Nephron (organoid): ENCODE measurements around the gene DGKZ.

ENCODE experiments used
- H3K27ac Mint-ChIP-seq, 3 experiments: 2 replicates each; pipeline ENCODE4 v1.8.0; 2020; ENCODE audit warnings: mixed read lengths in 3 of 3, mild to moderate bottlenecking in 2 of 3, moderate library complexity in 1 of 3
- H3K27me3 Mint-ChIP-seq: 2 replicates; pipeline ENCODE4 v1.8.0; 2021; ENCODE audit warnings: low read depth, mild to moderate bottlenecking, moderate library complexity, mixed read lengths
- H3K36me3 Mint-ChIP-seq: 2 replicates; pipeline ENCODE4 v1.8.0; 2020; ENCODE audit warnings: low read depth, mixed read lengths
- H3K4me1 Mint-ChIP-seq: 2 replicates; pipeline ENCODE4 v1.8.0; 2020; ENCODE audit warnings: mixed read lengths
- H3K4me3 Mint-ChIP-seq, 3 experiments: 2 replicates each; pipeline ENCODE4 v1.8.0; 2020; ENCODE audit warnings: mild to moderate bottlenecking in 3 of 3, mixed read lengths in 3 of 3, moderate library complexity in 2 of 3
- H3K9me3 Mint-ChIP-seq: 2 replicates; pipeline ENCODE4 v1.8.0; 2020; ENCODE audit warnings: mixed read lengths
- TF ChIP-seq, protein P1 (sequence below), 3 experiments: fragments of 200-600 bp; sonication (generic); IDR thresholded peaks; one replicate each; pipeline ENCODE4 v1.5.0; 2021; ENCODE audit warnings: antibody characterized with exemption in 3 of 3; ENCODE audit not compliant: unreplicated experiment in 3 of 3

Gene DGKZ

DNA sequence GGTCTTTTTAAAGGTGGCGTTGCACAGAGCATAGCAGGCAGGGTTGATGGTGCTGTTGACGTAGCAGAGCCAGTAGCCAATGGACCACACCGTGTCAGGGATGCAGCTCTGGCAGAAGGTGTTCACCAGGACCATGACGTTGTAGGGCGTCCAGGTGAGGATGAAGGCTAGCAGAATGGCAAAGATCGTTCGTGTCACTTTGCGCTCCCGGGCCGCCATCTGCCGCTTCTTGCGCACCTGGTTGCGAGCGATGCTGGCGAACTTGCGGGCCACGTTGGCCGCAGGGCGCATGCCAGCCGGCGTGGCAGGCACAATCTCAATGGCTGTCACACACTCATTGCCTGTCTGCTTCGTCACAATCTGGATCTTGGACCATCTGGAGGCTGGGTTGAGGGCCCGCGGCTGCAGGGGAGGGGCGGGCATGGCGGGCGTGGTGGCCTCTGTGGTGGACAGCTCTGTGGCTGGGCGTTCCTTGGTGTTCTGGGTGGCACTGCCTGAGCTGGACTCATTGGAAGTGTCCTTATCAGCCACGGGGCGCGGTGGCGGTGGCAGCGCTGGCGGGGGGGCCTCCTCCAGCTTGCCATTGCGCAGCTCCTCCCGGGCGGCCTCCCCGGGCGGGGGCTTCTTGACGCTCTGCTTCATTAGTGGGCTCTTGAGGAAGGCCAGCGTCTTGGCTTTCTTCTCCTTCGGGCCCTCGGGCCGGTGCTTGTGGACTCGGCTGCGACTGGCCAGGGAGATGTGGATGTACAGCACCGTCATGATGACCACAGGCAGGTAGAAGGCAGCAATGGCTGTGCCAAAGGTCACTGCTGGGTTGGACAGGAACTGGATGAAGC lies 38.1 kb downstream of the DGKZ start:
- Mint-ChIP-seq H3K4me1 (peaks cover 11% of the 10 kb centered on the region), H3K27me3 (peaks cover 49% of the 10 kb centered on the region), H3K4me3 (peak overlapping the region; percentile 54 to 71 (median 58)), H3K27ac (no peak overlapping the region), H3K9me3 (no peaks in the 10 kb centered on the region), H3K36me3 (peaks cover 13% of the 10 kb centered on the region)
- TF ChIP-seq, protein P1, sequence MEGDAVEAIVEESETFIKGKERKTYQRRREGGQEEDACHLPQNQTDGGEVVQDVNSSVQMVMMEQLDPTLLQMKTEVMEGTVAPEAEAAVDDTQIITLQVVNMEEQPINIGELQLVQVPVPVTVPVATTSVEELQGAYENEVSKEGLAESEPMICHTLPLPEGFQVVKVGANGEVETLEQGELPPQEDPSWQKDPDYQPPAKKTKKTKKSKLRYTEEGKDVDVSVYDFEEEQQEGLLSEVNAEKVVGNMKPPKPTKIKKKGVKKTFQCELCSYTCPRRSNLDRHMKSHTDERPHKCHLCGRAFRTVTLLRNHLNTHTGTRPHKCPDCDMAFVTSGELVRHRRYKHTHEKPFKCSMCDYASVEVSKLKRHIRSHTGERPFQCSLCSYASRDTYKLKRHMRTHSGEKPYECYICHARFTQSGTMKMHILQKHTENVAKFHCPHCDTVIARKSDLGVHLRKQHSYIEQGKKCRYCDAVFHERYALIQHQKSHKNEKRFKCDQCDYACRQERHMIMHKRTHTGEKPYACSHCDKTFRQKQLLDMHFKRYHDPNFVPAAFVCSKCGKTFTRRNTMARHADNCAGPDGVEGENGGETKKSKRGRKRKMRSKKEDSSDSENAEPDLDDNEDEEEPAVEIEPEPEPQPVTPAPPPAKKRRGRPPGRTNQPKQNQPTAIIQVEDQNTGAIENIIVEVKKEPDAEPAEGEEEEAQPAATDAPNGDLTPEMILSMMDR (IDR thresholded peaks at IDR 0.05; ENCODE audit: unreplicated experiment in 3 of 3) = no peak

DNA sequence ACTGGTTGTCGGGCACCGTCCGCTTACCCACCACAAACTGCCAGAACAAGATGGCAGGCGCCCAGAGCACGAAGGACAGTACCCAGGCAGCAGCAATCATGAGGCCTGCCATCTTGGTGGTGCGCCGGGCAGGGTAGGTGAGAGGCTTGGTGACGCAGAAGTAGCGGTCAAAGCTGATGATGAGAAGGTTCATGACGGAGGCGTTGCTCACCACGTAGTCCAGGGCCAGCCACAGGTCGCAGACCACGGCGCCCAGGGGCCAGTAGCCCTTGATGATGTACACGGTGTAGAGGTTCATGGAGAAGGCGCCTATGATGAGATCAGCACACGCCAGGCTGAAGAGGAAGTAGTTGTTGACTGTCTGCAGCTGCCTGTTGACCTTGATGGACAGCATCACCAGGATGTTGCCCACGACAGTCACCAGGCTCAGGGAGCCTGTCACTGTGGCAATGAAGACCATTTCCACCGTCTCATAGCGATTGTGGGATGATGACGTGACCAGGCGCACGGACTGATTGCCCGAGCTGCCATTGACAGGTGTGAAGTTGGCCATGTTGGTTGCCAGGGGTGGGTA lies 38.8 kb downstream of the DGKZ start:
- no peaks in the 10 kb centered on the region for H3K9me3 Mint-ChIP-seq
- peaks cover 11% of the 10 kb centered on the region for H3K4me1 Mint-ChIP-seq
- peaks cover 13% of the 10 kb centered on the region for H3K36me3 Mint-ChIP-seq
- TF ChIP-seq, protein P1 (IDR thresholded peaks at IDR 0.05; ENCODE audit: unreplicated experiment in 3 of 3) = no peak
- peaks cover 56% of the 10 kb centered on the region for H3K27me3 Mint-ChIP-seq
- peak overlapping the region in 1 of 3 experiments; percentile 30 for H3K4me3 Mint-ChIP-seq
- no peak overlapping the region for H3K27ac Mint-ChIP-seq

DNA sequence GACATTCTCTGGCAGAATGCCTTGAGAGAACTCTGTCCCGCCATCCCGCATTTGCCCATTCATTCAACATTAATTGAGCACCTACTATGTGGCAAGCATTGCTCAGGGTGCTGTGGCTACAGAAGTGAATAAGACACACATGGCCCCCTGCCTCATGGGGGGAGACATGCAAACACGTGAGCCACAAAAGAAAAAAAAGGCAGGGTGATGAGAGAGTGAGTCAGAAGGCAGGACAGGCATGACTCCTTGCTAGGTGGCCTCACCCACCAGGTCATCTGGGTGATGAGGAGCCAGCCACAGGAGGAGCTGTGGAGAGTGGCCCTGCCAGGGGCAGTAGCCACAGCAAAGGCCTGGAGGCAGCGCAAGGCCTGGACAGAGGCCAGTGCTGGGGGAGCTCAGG lies 39.4 kb downstream of the DGKZ start:
- Mint-ChIP-seq H3K36me3 (peaks cover 13% of the 10 kb centered on the region), H3K9me3 (no peaks in the 10 kb centered on the region), H3K4me3 (peak overlapping the region in 1 of 3 experiments; percentile 30), H3K4me1 (peaks cover 11% of the 10 kb centered on the region), H3K27ac (no peak overlapping the region), H3K27me3 (peaks cover 57% of the 10 kb centered on the region)
- TF ChIP-seq, protein P1 (IDR thresholded peaks at IDR 0.05; ENCODE audit: unreplicated experiment in 3 of 3) = no peak

DNA sequence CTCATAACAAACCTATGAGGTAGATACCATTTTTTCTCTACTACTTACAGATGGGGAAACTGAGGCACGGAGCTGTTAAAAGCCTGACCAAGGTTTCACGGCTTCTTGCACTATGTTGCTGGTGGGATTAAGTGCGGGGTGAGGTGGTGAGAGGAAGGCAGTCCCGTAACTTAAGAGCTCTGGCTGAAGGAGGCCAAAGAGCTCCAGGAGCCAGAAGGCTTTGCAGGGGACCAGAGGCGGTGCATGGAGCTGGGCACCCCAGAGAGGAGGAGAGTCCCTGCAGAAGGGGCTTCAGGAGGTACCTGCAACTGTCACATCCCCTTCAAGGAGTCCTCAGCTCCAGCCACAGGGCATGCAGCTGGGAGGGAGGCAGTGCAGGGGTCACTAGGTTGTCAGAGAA lies 40.2 kb downstream of the DGKZ start:
- H3K36me3 Mint-ChIP-seq = peaks cover 13% of the 10 kb centered on the region

DNA sequence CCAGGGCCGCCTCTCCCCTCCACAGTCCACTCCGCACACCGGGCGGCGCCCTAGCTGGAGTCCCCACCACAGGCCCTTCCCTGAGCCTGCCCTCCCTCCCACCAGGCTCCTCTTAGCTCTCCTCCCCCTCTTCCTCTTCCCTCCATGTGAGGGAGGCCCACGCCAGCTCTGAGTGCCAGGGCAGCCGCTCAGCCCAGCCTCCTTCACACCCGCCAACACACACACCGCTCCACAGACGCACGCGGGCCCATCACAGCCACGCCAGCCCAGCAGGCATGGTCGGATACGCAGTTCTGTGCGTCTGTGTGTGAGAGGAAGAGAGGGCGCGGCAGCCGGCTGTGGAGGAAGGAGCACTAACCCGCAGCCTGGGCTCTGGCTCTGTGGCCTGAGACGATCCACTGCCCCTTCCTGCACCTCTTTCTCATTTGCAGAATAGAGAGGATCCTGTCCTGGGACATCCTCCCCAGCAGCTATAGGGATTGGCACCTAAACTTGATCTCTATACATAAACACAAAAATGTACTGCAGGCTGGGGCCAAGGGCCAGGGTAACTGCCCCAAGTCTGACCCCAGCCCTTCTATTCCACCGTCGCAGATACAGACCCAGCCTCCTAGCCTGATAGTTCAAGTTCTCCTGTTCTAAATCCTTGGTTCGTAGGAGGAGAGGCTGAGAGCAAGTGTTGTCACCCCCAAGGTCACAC lies 40.8 kb downstream of the DGKZ start:
- Mint-ChIP-seq H3K27ac (no peak overlapping the region), H3K4me3 (peak overlapping the region; percentile 48 to 64 (median 63)), H3K27me3 (peaks cover 64% of the 10 kb centered on the region), H3K36me3 (peaks cover 13% of the 10 kb centered on the region), H3K9me3 (no peaks in the 10 kb centered on the region), H3K4me1 (peaks cover 18% of the 10 kb centered on the region)
- TF ChIP-seq, protein P1 (IDR thresholded peaks at IDR 0.05; ENCODE audit: unreplicated experiment in 3 of 3) = no peak

More for the DNA sequence above, 40.2 kb downstream of the DGKZ start:
- no peak overlapping the region for H3K4me3 Mint-ChIP-seq
- no peak overlapping the region for H3K27ac Mint-ChIP-seq
- peaks cover 58% of the 10 kb centered on the region for H3K27me3 Mint-ChIP-seq
- TF ChIP-seq, protein P1 (IDR thresholded peaks at IDR 0.05; ENCODE audit: unreplicated experiment in 3 of 3) = no peak
- peaks cover 11% of the 10 kb centered on the region for H3K4me1 Mint-ChIP-seq
- no peaks in the 10 kb centered on the region for H3K9me3 Mint-ChIP-seq
